Stimulated activated CD8-positive, alpha-beta memory T cell treated with anti-CD3 and anti-CD28 coated beads, Interleukin-15, amount 100 ng/mL, for 48 hours (primary cell): Measurements from ENCODE around the gene IPO9.
"Not testable (repeated sequence)": the region's sequence is repeated elsewhere in the genome, so short reads cannot be mapped to it uniquely, and the experiment has no call there.

Experiments
- DNase-seq, 2 donors: peaks; one replicate each; pipeline ENCODE4 v3.0.0-alpha.2; 2020; ENCODE audit warnings: low read depth in 2 of 2

IPO9 gene

GRCh38 chr1:201809876-201810275, 19.1 kb upstream of the IPO9 start:
- DNase-seq, result no peak

GRCh38 chr1:201810466-201811216, 18.3 kb upstream of the IPO9 start:
- no peak for DNase-seq

GRCh38 chr1:201813226-201813625, 15.7 kb upstream of the IPO9 start:
- no peak for DNase-seq

GRCh38 chr1:201816309-201816854, 12.6 kb upstream of the IPO9 start:
- DNase-seq, result no peak

GRCh38 chr1:201818971-201819750, 9.8 kb upstream of the IPO9 start:
- DNase-seq, result no peak

GRCh38 chr1:201820413-201820812, 8.5 kb upstream of the IPO9 start:
- DNase-seq, result no peak

GRCh38 chr1:201825245-201825644, 3.7 kb upstream of the IPO9 start:
- DNase-seq, result no peak

GRCh38 chr1:201826830-201827229, 2.1 kb upstream of the IPO9 start:
- no peak for DNase-seq

GRCh38 chr1:201827321-201828216, 1.4 kb upstream of the IPO9 start:
- DNase-seq, result no peak

- no peak for DNase-seq
Measured at GRCh38 chr1:201828217-201828819, 639 bp upstream of the IPO9 start.

GRCh38 chr1:201831371-201831770, 2.4 kb downstream of the IPO9 start:
- no peak for DNase-seq

GRCh38 chr1:201834621-201835020, 5.7 kb downstream of the IPO9 start:
- no peak for DNase-seq

- no peak for DNase-seq
Measured at GRCh38 chr1:201838381-201838780, 9.4 kb downstream of the IPO9 start.

GRCh38 chr1:201839089-201839488, 10.1 kb downstream of the IPO9 start:
- DNase-seq, result not testable (repeated sequence)

- no peak for DNase-seq
Measured at GRCh38 chr1:201840055-201840454, 11.1 kb downstream of the IPO9 start.

GRCh38 chr1:201840490-201840889, 11.5 kb downstream of the IPO9 start:
- DNase-seq, result no peak

GRCh38 chr1:201841265-201841912, 12.4 kb downstream of the IPO9 start:
- DNase-seq, result no peak

GRCh38 chr1:201842472-201843027, 13.6 kb downstream of the IPO9 start:
- no peak for DNase-seq

GRCh38 chr1:201845331-201846083, 16.6 kb downstream of the IPO9 start:
- no peak for DNase-seq

- no peak for DNase-seq
Measured at GRCh38 chr1:201847150-201847549, 18.2 kb downstream of the IPO9 start.
